ENCODE measurements around the gene KRTAP9-7.

DNA sequence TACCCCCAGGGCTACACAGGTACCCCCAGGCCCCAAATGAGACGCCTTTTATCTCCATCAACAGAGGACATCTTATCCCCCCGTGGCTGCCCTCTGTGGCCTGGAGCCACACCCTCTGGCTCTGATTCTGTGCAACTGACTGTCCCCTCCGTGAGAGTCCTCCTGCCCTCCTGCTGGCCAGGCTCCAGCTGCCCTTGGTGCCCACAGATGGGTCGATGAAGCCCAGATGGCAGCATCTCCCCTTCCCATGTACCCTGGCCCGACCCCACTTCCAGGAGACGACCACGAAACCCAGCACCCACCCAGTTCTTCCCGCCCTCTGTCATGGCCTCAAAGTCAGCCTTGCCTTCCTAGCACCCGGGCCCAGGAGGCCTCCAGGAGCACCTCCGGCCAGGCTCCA lies 49.6 kb downstream of the KRTAP9-7 start:
- TF ChIP-seq, protein P1, sequence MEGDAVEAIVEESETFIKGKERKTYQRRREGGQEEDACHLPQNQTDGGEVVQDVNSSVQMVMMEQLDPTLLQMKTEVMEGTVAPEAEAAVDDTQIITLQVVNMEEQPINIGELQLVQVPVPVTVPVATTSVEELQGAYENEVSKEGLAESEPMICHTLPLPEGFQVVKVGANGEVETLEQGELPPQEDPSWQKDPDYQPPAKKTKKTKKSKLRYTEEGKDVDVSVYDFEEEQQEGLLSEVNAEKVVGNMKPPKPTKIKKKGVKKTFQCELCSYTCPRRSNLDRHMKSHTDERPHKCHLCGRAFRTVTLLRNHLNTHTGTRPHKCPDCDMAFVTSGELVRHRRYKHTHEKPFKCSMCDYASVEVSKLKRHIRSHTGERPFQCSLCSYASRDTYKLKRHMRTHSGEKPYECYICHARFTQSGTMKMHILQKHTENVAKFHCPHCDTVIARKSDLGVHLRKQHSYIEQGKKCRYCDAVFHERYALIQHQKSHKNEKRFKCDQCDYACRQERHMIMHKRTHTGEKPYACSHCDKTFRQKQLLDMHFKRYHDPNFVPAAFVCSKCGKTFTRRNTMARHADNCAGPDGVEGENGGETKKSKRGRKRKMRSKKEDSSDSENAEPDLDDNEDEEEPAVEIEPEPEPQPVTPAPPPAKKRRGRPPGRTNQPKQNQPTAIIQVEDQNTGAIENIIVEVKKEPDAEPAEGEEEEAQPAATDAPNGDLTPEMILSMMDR (conservative IDR thresholded peaks at IDR 0.05; ENCODE audit: low read depth in 2 of 2): no peak
- TF ChIP-seq, protein P2, sequence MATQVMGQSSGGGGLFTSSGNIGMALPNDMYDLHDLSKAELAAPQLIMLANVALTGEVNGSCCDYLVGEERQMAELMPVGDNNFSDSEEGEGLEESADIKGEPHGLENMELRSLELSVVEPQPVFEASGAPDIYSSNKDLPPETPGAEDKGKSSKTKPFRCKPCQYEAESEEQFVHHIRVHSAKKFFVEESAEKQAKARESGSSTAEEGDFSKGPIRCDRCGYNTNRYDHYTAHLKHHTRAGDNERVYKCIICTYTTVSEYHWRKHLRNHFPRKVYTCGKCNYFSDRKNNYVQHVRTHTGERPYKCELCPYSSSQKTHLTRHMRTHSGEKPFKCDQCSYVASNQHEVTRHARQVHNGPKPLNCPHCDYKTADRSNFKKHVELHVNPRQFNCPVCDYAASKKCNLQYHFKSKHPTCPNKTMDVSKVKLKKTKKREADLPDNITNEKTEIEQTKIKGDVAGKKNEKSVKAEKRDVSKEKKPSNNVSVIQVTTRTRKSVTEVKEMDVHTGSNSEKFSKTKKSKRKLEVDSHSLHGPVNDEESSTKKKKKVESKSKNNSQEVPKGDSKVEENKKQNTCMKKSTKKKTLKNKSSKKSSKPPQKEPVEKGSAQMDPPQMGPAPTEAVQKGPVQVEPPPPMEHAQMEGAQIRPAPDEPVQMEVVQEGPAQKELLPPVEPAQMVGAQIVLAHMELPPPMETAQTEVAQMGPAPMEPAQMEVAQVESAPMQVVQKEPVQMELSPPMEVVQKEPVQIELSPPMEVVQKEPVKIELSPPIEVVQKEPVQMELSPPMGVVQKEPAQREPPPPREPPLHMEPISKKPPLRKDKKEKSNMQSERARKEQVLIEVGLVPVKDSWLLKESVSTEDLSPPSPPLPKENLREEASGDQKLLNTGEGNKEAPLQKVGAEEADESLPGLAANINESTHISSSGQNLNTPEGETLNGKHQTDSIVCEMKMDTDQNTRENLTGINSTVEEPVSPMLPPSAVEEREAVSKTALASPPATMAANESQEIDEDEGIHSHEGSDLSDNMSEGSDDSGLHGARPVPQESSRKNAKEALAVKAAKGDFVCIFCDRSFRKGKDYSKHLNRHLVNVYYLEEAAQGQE (IDR thresholded peaks at IDR 0.05; ENCODE audit: unreplicated experiment): no peak
- TF ChIP-seq POLR2AphosphoS5 (IDR thresholded peaks at IDR 0.05; ENCODE audit: low read depth): no peak
- no peak for TF ChIP-seq EZH2 (IDR thresholded peaks at IDR 0.05; ENCODE audit: low read depth, unreplicated experiment)
- TF ChIP-seq CREB1 (CRISPR knock-in tag; IDR thresholded peaks at IDR 0.05; ENCODE audit: low read depth): no peak
- TF ChIP-seq ZNF114 (CRISPR knock-in tag; IDR thresholded peaks at IDR 0.05): no peak
- no peak for TF ChIP-seq EZH2phosphoT487 (IDR thresholded peaks at IDR 0.05; ENCODE audit: unreplicated experiment)

Data from GM23338 (cell line).